GM19193 (cell line): ENCODE results near the gene ZBTB32.
A peak's percentile ranks its signal among the peaks of the same experiment; 100 is the strongest.

Source experiments
- POLR2A ChIP-seq: IDR thresholded peaks from 4 replicates; pipeline ENCODE4 v1.6.1; 2011; ENCODE audit not compliant: insufficient read depth, insufficient read length; ENCODE audit errors: extremely low read depth

The ZBTB32 gene

DNA sequence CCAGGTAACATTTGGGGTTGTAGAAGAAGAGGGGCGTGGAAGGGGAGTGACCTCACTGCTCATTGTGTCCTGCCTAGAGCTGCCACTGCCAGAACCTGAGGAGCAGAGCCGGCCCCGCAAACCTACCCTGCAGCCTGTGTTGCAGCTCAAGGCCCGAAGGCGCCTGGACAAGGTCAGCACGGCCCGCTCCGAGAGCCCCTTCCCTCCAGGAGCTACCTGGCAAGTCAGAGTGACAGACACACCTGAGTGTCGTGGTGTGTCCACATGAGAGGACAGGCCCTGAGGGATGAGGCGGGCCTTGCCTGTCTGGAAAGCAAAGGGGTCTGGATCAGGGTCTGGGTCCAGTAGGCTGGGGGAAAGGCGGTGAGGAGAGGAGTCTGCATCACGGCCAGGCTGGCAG, 20.2 kb downstream of the ZBTB32 start:
- no peak for TF ChIP-seq POLR2A

DNA sequence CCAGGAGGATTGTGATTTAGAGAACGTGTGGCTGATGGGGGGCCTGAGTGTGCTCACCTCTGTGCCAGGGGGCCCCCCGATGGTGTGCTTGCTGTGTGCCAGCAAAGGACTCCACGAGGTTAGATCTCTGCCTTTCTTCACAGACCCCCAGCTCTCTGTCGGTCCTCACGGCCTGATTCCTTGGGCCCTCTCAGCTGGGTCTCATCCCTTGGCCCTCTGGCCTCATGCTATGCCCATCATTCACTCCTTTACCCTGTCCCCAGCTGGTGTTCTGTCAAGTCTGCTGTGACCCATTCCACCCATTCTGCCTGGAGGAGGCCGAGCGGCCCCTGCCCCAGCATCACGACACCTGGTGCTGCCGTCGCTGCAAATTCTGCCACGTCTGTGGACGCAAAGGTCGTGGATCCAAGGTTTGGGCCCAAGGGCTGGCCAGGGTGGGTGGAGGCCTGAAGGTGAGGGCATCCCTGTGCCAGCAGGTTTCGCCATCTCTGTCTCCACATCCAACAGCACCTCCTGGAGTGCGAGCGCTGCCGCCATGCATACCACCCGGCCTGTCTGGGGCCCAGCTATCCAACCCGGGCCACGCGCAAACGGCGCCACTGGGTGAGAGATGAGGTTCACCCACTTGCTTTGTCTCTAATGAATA, 21.0 kb downstream of the ZBTB32 start:
- no peak for TF ChIP-seq POLR2A

DNA sequence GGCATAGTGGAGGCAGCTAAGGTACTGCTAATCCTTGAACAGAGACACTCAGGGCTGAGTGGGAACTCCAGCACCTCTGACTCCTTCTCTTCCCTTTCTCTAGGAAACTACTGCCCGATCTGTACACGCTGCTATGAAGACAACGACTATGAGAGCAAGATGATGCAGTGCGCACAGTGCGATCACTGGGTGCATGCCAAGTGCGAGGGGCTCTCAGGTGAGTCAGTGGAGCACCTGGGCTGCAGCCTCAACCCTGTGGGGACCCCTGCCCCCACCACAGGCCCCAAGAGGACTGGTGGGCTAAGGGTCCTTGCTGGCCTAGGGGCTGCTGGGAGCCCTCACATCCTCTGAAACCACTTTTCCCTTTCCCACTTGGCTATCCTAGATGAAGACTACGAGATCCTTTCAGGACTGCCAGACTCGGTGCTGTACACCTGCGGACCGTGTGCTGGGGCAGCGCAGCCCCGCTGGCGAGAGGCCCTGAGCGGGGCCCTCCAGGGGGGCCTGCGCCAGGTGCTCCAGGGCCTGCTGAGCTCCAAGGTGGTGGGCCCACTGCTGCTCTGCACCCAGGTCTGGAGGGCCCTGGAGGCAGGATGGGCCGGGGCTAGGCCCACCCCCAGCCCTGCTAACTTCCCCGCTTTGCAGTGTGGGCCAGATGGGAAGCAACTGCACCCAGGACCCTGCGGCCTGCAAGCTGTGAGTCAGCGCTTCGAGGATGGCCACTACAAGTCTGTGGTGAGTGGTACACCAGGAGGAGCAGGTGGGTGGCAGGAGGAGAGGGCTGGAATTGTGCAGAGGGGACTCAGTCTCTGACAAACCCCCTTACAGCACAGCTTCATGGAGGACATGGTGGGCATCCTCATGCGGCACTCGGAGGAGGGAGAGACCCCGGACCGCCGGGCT, 22.9 kb downstream of the ZBTB32 start:
- TF ChIP-seq POLR2A: no peak

DNA sequence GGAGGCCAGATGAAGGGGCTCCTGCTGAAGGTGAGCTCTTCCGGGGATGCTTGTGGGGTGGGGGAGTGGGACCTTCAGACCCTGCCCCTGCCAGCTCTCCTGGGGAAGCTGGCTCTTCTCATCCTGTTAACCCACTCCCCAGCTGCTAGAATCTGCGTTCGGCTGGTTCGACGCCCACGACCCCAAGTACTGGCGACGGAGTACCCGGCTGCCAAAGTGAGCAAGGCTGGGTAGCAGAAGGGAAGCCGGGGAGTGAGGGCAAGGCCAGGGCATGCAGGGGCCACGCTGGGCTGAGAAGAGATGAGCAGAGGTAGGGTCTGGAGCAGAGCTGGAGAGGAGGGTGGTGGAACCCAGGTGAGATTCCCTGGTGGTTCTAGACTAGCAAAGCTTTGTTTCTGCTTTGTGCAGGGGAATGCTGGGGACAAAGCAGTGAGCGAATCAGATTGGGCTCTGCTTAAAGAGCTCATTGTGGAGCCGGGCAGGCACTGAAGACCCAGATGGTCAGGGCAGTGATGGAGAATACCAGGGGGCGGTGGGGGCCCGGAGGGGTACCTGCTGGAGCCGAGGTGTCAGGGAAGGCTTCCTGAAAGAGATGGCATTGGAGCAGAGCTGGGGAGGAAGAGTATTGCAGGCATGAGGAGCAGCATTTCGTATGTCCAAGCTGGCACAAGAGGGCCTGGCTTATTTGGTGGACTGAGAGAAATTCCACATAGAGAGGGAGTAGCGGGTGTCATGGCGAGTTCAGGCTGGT, 23.8 kb downstream of the ZBTB32 start:
- TF ChIP-seq POLR2A: no peak

DNA sequence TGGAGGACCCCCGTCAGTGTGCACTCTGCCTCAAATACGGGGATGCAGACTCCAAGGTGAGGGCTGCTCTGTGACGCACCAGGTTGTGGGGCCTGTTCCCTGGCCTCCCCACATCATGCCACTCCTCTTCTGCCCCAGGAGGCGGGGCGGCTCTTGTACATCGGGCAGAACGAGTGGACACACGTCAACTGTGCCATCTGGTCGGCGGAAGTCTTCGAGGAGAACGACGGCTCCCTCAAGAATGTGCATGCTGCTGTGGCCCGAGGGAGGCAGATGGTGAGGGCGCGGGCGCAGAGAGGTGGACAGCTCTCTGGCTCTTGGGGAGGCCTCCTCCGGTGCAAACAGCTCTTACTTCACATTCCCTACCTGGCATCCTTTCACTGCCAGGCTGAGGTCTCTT, 24.7 kb downstream of the ZBTB32 start:
- TF ChIP-seq POLR2A: no peak

- no peak for TF ChIP-seq POLR2A
These were observed 25.4 kb downstream of the ZBTB32 start for GRCh38 chr19:35729763-35730162.

- TF ChIP-seq POLR2A: no peak
These were observed 26.0 kb downstream of the ZBTB32 start for GRCh38 chr19:35730326-35730725.

GRCh38 chr19:35731353-35731752, 27.0 kb downstream of the ZBTB32 start:
- no peak for TF ChIP-seq POLR2A

GRCh38 chr19:35731779-35732405, 27.5 kb downstream of the ZBTB32 start:
- TF ChIP-seq POLR2A: no peak

DNA sequence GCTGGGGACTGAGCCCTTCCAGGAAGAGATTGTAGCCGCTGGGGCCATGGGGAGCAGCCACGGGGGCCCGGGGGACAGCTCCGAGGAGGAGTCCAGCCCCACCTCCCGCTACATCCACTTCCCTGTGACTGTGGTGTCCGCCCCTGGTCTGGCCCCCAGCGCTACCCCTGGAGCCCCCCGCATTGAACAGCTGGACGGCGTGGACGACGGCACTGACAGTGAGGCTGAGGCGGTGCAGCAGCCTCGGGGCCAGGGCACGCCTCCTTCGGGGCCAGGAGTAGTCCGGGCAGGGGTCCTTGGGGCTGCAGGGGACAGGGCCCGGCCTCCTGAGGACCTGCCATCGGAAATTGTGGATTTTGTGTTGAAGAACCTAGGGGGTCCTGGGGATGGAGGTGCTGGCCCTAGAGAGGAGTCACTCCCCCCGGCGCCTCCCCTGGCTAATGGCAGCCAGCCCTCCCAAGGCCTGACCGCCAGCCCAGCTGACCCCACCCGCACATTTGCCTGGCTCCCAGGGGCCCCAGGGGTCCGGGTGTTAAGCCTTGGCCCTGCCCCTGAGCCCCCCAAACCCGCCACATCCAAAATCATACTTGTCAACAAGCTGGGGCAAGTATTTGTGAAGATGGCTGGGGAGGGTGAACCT, 28.3 kb downstream of the ZBTB32 start:
- no peak for TF ChIP-seq POLR2A

DNA sequence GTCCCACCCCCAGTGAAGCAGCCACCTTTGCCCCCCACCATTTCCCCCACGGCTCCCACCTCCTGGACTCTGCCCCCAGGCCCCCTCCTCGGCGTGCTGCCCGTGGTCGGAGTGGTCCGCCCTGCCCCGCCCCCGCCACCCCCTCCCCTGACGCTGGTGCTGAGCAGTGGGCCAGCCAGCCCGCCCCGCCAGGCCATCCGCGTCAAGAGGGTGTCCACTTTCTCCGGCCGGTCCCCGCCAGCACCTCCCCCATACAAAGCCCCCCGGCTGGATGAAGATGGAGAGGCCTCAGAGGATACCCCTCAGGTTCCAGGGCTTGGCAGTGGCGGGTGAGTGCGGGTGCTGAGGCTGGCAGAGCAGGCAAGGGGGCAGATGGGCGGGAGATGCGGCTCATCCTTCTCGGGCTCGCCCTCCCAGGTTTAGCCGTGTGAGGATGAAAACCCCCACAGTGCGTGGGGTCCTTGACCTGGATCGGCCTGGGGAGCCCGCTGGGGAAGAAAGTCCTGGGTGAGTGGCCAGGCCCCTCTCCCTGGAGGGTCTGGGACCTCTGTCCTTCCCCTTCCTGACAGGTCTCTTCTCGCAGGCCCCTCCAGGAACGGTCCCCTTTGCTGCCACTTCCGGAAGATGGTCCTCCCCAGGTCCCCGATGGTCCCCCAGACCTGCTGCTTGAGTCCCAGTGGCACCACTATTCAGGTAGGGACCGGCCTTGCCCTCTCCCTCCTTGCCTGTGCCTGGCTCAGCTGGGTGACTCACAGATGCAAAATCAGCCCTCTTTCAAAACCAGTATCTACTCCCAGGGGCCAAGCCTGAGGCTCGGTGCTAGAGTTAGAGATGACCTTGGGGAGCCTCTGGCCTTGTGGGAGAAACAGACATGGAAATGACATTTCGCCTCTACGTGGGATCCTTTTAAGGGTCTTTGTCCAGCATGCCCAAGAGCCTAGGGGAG, 29.1 kb downstream of the ZBTB32 start:
- TF ChIP-seq POLR2A: peak; percentile 16

DNA sequence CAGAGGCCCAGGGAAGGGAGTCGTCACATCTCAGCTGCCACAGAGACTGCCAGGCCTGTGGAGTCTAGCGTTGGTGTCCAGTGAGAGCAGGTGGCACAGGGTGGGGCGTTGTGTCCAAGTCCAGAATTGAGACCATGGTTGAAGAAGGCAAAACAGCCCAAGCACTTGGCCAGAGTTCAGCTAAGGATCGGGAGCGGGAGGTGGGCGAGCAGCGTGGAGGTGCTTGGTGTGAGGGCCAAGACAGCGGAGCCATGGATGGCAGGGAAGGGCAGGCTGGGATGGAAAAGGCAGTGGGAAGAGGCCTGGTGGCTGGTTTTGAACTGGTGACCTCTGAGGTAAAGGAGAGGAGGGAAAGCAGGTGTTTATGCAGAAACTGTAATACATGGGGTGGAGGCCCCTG, 29.9 kb downstream of the ZBTB32 start:
- no peak for TF ChIP-seq POLR2A

GRCh38 chr19:35734889-35735288, 30.5 kb downstream of the ZBTB32 start:
- TF ChIP-seq POLR2A: no peak
